ENCODE measurements around the gene WASHC4.

DNA sequence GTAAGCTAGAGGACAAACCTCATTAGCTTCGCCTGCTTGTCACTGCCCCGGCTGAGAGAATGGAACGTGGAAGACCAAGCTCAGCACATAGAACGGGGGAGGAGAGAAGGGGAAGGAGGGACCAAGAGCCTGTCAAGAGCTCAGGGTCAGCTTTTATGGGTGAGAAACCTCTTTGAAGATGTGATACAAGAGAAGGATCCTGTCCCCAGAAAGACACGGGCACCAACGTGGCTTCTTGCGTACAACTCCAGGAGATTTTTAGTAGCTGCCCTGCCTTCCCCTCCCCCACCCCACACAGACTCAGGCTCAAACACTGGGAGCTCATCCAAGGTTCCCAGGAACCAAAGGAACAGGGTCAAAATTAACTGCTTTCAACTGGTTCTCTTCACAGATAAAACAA is 93.8 kb downstream of the WASHC4 start:
- TF ChIP-seq ESRRA (IDR thresholded peaks at IDR 0.05; ENCODE audit: borderline replicate concordance, low read length) (no peak), MYC (IDR thresholded peaks at IDR 0.05; ENCODE audit: borderline replicate concordance, low read length) (no peak), FOSL2 (IDR thresholded peaks at IDR 0.05) (no peak), FOSL2 (CRISPR knock-in tag; IDR thresholded peaks at IDR 0.05) (no peak), NR3C1 (IDR thresholded peaks at IDR 0.05) (no peak), ZFP36 (IDR thresholded peaks at IDR 0.05; ENCODE audit: borderline replicate concordance, partially characterized antibody) (no peak), RAD21 (conservative IDR thresholded peaks at IDR 0.05 in 1 of 2, IDR thresholded peaks at IDR 0.05 in 1 of 2) (no peak), ZNF302 (CRISPR knock-in tag; IDR thresholded peaks at IDR 0.05) (no peak), EP300 (IDR thresholded peaks at IDR 0.05) (no peak)
- TF ChIP-seq, protein P1, sequence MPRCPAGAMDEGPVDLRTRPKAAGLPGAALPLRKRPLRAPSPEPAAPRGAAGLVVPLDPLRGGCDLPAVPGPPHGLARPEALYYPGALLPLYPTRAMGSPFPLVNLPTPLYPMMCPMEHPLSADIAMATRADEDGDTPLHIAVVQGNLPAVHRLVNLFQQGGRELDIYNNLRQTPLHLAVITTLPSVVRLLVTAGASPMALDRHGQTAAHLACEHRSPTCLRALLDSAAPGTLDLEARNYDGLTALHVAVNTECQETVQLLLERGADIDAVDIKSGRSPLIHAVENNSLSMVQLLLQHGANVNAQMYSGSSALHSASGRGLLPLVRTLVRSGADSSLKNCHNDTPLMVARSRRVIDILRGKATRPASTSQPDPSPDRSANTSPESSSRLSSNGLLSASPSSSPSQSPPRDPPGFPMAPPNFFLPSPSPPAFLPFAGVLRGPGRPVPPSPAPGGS (IDR thresholded peaks at IDR 0.05), result no peak
- TF ChIP-seq, protein P2, sequence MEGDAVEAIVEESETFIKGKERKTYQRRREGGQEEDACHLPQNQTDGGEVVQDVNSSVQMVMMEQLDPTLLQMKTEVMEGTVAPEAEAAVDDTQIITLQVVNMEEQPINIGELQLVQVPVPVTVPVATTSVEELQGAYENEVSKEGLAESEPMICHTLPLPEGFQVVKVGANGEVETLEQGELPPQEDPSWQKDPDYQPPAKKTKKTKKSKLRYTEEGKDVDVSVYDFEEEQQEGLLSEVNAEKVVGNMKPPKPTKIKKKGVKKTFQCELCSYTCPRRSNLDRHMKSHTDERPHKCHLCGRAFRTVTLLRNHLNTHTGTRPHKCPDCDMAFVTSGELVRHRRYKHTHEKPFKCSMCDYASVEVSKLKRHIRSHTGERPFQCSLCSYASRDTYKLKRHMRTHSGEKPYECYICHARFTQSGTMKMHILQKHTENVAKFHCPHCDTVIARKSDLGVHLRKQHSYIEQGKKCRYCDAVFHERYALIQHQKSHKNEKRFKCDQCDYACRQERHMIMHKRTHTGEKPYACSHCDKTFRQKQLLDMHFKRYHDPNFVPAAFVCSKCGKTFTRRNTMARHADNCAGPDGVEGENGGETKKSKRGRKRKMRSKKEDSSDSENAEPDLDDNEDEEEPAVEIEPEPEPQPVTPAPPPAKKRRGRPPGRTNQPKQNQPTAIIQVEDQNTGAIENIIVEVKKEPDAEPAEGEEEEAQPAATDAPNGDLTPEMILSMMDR (IDR thresholded peaks at IDR 0.05), result no peak
- TF ChIP-seq, protein P3, sequence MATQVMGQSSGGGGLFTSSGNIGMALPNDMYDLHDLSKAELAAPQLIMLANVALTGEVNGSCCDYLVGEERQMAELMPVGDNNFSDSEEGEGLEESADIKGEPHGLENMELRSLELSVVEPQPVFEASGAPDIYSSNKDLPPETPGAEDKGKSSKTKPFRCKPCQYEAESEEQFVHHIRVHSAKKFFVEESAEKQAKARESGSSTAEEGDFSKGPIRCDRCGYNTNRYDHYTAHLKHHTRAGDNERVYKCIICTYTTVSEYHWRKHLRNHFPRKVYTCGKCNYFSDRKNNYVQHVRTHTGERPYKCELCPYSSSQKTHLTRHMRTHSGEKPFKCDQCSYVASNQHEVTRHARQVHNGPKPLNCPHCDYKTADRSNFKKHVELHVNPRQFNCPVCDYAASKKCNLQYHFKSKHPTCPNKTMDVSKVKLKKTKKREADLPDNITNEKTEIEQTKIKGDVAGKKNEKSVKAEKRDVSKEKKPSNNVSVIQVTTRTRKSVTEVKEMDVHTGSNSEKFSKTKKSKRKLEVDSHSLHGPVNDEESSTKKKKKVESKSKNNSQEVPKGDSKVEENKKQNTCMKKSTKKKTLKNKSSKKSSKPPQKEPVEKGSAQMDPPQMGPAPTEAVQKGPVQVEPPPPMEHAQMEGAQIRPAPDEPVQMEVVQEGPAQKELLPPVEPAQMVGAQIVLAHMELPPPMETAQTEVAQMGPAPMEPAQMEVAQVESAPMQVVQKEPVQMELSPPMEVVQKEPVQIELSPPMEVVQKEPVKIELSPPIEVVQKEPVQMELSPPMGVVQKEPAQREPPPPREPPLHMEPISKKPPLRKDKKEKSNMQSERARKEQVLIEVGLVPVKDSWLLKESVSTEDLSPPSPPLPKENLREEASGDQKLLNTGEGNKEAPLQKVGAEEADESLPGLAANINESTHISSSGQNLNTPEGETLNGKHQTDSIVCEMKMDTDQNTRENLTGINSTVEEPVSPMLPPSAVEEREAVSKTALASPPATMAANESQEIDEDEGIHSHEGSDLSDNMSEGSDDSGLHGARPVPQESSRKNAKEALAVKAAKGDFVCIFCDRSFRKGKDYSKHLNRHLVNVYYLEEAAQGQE (IDR thresholded peaks at IDR 0.05), result no peak
- TF ChIP-seq, protein P4, sequence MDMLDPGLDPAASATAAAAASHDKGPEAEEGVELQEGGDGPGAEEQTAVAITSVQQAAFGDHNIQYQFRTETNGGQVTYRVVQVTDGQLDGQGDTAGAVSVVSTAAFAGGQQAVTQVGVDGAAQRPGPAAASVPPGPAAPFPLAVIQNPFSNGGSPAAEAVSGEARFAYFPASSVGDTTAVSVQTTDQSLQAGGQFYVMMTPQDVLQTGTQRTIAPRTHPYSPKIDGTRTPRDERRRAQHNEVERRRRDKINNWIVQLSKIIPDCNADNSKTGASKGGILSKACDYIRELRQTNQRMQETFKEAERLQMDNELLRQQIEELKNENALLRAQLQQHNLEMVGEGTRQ (IDR thresholded peaks at IDR 0.05), result no peak
